ENCODE results near the gene MUC6. TPM values are rescaled to one million over a fixed set of nuclear protein-coding genes. Genes with fewer than 3 reads are reported as not detected.

The MUC6 gene
- total RNA-seq, 3 donors from 2014 or later (not counting 1 experiment from before 2014, with no cell fraction given), result not detected

- H3K27ac ChIP-seq (ENCODE audit: low read length), result no peak overlapping the region
- no peaks in the 10 kb centered on the region for H3K27me3 ChIP-seq (ENCODE audit: control insufficient read depth, insufficient read depth, low read length)
- TF ChIP-seq, protein P1, sequence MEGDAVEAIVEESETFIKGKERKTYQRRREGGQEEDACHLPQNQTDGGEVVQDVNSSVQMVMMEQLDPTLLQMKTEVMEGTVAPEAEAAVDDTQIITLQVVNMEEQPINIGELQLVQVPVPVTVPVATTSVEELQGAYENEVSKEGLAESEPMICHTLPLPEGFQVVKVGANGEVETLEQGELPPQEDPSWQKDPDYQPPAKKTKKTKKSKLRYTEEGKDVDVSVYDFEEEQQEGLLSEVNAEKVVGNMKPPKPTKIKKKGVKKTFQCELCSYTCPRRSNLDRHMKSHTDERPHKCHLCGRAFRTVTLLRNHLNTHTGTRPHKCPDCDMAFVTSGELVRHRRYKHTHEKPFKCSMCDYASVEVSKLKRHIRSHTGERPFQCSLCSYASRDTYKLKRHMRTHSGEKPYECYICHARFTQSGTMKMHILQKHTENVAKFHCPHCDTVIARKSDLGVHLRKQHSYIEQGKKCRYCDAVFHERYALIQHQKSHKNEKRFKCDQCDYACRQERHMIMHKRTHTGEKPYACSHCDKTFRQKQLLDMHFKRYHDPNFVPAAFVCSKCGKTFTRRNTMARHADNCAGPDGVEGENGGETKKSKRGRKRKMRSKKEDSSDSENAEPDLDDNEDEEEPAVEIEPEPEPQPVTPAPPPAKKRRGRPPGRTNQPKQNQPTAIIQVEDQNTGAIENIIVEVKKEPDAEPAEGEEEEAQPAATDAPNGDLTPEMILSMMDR (IDR thresholded peaks at IDR 0.05), result no peak
- no peaks in the 10 kb centered on the region for H3K9me3 ChIP-seq (ENCODE audit: control insufficient read depth, insufficient read depth, low read length)
- 88% methylated on average over 14 of the region's 16 CpGs for WGBS (ENCODE audit: insufficient coverage)
- ATAC-seq (peak in 1 of 3 donors; percentile 19), DNase-seq (no peak)
- Mint-ChIP-seq H3K4me1 (peaks cover 23 to 31% of the 10 kb centered on the region in 2 donors), H3K27me3 (ENCODE audit: low read depth in 2 of 2) (no peaks in the 10 kb centered on the region), H3K4me3 (no peak overlapping the region), H3K9me3 (no peaks in the 10 kb centered on the region), H3K36me3 (no peaks in the 10 kb centered on the region), H3K27ac (peak overlapping the region; percentile 79 to 83)
- peaks cover 10% of the 10 kb centered on the region for H3K4me1 ChIP-seq (ENCODE audit: control insufficient read depth, insufficient read depth, low read length)
- no peak overlapping the region for H3K4me3 ChIP-seq (ENCODE audit: low read length)
- peaks cover 28% of the 10 kb centered on the region for H3K36me3 ChIP-seq (ENCODE audit: control insufficient read depth, insufficient read depth, low read length)
- intact Hi-C loops (cut with micrococcal nuclease), result no loop called here
These were observed 41.3 kb downstream of the MUC6 start for GRCh38 chr11:995044-995751.

- no peak overlapping the region for H3K27ac ChIP-seq (ENCODE audit: low read length)
- TF ChIP-seq, protein P1 (IDR thresholded peaks at IDR 0.05), result no peak
- H3K4me3 ChIP-seq (ENCODE audit: low read length), result no peak overlapping the region
- peaks cover 10% of the 10 kb centered on the region for H3K4me1 ChIP-seq (ENCODE audit: control insufficient read depth, insufficient read depth, low read length)
- Mint-ChIP-seq H3K4me3 (no peak overlapping the region), H3K9me3 (no peaks in the 10 kb centered on the region), H3K4me1 (peaks cover 23 to 31% of the 10 kb centered on the region in 2 donors), H3K27me3 (ENCODE audit: low read depth in 2 of 2) (no peaks in the 10 kb centered on the region), H3K36me3 (no peaks in the 10 kb centered on the region), H3K27ac (no peak overlapping the region)
- H3K36me3 ChIP-seq (ENCODE audit: control insufficient read depth, insufficient read depth, low read length), result peaks cover 38% of the 10 kb centered on the region
- DNase-seq (no peak), ATAC-seq (no peak)
- H3K27me3 ChIP-seq (ENCODE audit: control insufficient read depth, insufficient read depth, low read length), result no peaks in the 10 kb centered on the region
- H3K9me3 ChIP-seq (ENCODE audit: control insufficient read depth, insufficient read depth, low read length), result no peaks in the 10 kb centered on the region
- WGBS (ENCODE audit: insufficient coverage), result 99% methylated on average over 35 of the region's 35 CpGs
- intact Hi-C loops (cut with micrococcal nuclease), result no loop called here
These were observed 42.8 kb downstream of the MUC6 start for GRCh38 chr11:993632-994167.

DNA sequence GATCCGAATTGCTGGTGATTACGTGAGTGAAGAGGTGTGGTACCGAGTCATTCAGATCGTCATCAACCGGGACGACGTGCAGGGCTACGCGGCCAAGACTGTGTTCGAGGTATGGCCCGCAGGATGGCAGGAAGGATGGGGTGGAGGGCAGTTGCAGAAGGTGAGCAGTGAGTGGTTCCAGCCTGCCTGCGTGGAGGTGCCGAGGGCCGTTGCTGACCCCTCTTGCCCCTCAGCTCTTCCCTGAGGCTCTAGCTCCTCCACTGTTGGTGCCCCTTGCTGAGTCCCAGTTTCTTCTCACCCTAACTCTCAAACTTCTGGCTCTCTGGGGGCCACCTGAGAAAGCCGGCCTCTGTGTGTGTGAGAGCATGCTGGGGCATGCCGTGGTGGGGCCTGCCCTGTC is 43.9 kb downstream of the MUC6 start:
- TF ChIP-seq, protein P1 (IDR thresholded peaks at IDR 0.05), result no peak
- no peaks in the 10 kb centered on the region for H3K9me3 Mint-ChIP-seq
- no peak overlapping the region for H3K4me3 ChIP-seq (ENCODE audit: low read length)
- peaks cover 46% of the 10 kb centered on the region for H3K36me3 ChIP-seq (ENCODE audit: control insufficient read depth, insufficient read depth, low read length)
- H3K36me3 Mint-ChIP-seq, result no peaks in the 10 kb centered on the region
- no peaks in the 10 kb centered on the region for H3K27me3 Mint-ChIP-seq (ENCODE audit: low read depth in 2 of 2)
- no peak overlapping the region for H3K27ac Mint-ChIP-seq
- WGBS (ENCODE audit: insufficient coverage), result 97% methylated on average over 16 of the region's 16 CpGs
- no peak overlapping the region for H3K27ac ChIP-seq (ENCODE audit: low read length)
- intact Hi-C loops (cut with micrococcal nuclease), result no loop called here
- DNase-seq, result no peak
- no peak for ATAC-seq
- H3K4me3 Mint-ChIP-seq, result no peak overlapping the region
- peaks cover 23 to 31% of the 10 kb centered on the region in 2 donors for H3K4me1 Mint-ChIP-seq
- H3K27me3 ChIP-seq (ENCODE audit: control insufficient read depth, insufficient read depth, low read length), result no peaks in the 10 kb centered on the region
- peaks cover 10% of the 10 kb centered on the region for H3K4me1 ChIP-seq (ENCODE audit: control insufficient read depth, insufficient read depth, low read length)
- H3K9me3 ChIP-seq (ENCODE audit: control insufficient read depth, insufficient read depth, low read length), result no peaks in the 10 kb centered on the region
